HG02981 (cell line): Measurements from ENCODE around the gene SSRP1.
"Not testable (repeated sequence)": the region's sequence is repeated elsewhere in the genome, so short reads cannot be mapped to it uniquely, and the experiment has no call there.

ENCODE experiments used
- ATAC-seq: cut with Tn5 transposase; IDR thresholded peaks from one replicate; pipeline ENCODE4 v1.9.1; 2021; ENCODE audit warnings: mild to moderate bottlenecking, moderate library complexity; ENCODE audit not compliant: unreplicated experiment

SSRP1 gene

DNA sequence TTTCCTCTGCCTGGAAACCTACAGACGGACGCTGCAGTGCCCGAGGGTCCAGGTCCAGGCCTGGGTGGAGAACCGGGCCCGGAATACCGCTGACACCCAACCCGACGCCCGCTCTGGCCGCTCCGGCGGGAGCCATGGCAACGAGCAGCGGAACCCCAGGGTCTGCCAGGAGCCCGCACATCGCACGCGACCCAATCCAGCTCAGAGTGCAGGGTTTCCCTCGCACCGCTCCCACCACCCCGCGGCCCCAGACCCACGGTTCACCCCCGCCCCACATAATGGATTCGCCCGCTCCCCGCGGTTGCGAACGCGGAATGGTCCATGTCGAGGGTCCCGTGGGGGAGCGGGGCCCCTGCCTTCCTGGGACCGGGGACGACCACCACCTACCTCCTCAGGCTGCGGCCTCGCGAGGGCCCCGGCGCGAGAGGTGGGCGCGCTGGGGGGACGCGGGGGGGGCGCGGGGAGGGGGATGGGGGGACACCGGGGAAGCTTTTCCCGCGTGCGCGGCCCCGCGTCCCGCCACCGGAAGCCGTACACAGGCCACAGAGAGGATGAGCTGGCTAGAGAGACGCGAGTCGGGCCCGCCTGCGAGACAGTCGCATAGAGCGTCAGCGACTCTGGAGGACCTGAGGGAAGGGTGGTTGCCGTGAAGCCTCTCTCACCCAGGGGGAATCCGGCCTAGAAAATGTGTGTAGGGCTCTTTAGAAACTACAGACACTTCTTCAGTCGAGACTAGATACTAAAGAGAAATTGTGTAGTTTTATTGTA, at the start of gene SSRP1:
Gene SSRP1, minus strand, starts transcription at position 550 of the 768 bp plus-strand sequence. CDS start 771 bp downstream, outside the sequence.
- peak; percentile 99 for ATAC-seq

DNA sequence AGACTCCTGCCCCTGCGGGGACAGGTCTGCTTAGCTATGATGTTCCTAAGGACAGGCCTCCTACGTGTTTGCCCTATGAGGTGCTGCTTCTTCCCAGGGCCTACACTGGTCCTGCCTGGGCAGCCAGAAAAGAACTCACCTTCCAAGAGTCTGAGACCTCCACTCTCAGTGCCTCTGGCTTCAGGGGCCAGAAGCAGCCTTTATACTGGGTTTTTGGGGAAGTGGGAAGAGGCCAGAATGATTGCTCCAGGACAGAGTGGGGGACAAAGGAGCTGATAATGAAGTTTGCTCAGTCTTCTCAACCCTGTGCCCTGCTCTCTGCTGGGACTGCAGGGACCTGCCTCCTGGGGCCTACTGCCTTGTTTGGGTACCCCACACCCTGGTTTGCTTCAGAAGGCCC, 45.3 kb upstream of the SSRP1 start, which contains the start of gene PRG3:
Gene PRG3, minus strand, starts transcription at position 176 of the 400 bp plus-strand sequence. CDS start 442 bp downstream, outside the sequence.
- ATAC-seq, result no peak

DNA sequence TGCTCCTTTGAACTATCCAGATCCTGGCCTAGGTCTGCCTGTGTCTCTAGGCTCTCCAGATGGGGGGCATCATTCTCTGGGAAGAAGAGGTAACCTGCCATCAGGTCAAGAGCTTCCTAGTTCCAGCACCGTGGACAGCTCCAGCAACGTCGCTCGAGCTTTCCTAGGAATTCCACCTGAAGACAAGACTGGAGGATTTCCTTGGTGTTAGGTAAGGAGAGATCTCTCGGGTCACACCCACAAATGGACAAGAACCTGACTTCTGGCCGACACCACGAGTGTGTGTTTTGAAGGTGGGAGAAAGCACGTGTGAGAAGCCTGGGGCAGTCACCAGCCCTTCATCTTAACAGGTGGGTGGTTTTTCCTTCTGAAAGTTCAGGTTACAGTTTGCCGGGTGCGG, 44.0 kb upstream of the SSRP1 start:
- ATAC-seq, result no peak

DNA sequence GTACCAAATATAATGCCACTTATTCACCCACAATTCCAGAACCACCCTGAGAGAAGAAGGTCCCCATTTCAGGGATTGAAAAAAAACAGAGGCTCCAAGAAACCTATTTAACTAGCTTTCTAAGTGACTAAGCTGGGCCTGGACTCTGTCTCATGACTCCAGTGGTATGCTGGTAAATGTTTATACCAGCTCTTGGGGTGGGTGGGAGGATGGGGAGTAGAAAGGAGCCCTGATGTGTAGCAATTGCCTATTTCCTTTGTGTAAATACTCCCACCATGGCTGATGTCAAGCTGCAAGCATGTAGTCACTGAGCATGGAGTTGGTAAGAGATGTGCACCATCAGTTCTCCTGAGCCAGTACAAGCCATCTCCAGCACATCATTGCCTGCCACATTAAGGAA, 42.5 kb upstream of the SSRP1 start:
- ATAC-seq, result no peak

DNA sequence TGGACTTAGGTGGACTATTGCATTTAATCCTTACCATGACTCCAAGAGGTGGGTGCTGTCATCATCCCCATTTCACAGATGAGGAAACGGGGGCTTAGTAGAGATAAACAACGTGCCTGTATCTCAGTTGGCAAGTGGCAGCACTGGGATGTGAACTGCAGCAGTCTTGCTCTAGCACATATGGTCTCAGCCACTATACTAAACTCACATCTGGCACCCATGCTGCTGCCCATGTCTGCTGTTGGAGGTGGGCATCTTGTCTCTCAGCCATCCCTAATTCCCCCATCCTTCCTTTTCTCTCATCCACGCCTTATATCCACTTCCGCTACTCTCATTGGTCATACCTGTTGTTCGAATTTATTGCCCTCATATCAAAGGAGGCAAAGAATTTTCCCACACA, 41.4 kb upstream of the SSRP1 start:
- no peak for ATAC-seq

- ATAC-seq, result no peak
Measured at GRCh38 chr11:57376095-57377090, 40.7 kb upstream of the SSRP1 start.

- ATAC-seq, result no peak
Measured at GRCh38 chr11:57375490-57375889, 39.8 kb upstream of the SSRP1 start.

- no peak for ATAC-seq
Measured at GRCh38 chr11:57374966-57375365, 39.3 kb upstream of the SSRP1 start.

GRCh38 chr11:57373146-57373545, 37.5 kb upstream of the SSRP1 start:
- ATAC-seq, result no peak

DNA sequence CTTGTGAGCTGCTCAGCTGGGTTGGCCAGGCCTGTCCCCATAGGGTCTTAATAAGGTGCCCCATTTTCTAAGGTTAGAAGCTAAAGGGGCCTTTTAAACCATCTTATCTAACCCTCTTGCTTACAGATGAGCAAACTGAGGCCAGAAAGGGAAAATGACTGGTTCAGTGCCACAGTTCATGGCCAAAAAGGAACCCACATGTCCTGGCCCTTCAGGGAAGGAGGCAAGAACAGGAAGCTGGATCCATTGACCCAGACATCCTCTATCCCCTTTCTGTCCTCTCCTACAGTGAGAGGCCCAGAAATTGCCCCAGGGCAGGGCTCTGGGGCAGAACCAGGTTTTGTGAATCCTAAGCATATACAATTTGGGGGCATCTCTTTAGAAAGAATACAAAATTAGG, 35.2 kb upstream of the SSRP1 start:
- no peak for ATAC-seq

- ATAC-seq, result no peak
Measured at GRCh38 chr11:57370251-57370650, 34.6 kb upstream of the SSRP1 start.

DNA sequence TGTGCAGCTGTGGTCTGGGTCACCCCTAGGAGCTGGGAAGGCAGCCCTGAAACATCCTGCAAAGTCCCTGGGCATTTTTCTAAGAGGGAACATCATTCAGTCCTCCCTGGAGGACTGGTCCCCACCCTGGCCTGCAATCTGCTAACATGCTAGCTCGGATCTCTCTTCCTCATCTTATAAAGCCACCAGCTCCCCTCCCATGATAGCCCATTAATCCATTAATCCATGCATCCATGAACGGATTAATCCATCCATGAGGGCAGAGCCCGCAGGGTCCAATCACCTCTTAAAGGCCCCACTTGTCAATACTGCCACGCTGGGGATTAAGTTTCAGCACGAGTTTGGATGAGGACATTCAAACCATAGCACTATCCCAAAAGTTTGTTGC, 33.1 kb upstream of the SSRP1 start:
- ATAC-seq, result no peak

- ATAC-seq, result no peak
Measured at GRCh38 chr11:57368106-57368844, 32.6 kb upstream of the SSRP1 start.

GRCh38 chr11:57364851-57365660, 29.4 kb upstream of the SSRP1 start:
- ATAC-seq, result no peak

DNA sequence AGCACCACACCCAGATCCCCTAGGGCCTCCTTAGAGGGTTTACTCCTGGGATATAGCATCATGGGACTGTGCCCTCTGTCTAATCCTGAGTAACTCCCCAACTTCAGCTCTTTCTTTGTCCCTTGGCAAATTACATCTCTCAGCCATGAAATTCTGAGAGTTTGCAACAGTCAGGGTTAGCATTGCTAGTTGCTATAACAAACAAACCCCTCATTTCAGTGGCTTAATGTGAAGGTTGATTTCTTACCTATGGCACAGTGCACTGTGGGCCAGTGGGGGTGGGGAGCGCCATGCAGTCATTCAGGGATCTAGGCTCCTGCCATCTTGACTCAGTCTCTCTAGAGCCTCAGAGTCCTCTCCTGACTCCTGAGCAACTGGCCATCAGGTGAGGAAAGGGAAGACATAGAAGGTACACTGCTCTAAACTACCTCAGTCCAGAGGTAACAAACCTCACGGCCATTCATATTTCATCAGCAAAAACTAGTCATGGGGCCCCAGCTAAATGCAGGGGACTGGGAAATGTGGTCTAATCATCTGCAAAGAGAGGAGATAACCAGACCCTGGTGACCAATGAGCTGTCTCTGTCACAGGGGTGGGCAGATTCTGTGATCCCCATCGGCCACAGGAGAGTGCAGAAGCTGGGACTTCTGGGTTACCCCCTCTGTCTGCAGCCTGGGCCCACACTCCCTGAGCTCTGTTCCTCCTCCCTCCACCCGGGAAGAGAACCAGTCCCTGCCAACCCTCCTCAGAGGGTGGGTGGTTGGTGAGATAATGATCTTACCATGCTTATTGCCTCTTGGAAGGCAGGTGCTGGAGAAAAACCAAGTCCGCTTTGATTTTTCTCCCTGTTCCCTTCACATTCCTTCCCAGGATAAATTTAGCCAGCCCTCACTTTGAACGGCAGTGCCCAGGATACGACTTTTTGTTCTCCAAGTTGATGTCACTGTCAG, 27.7 kb upstream of the SSRP1 start:
- ATAC-seq, result no peak

DNA sequence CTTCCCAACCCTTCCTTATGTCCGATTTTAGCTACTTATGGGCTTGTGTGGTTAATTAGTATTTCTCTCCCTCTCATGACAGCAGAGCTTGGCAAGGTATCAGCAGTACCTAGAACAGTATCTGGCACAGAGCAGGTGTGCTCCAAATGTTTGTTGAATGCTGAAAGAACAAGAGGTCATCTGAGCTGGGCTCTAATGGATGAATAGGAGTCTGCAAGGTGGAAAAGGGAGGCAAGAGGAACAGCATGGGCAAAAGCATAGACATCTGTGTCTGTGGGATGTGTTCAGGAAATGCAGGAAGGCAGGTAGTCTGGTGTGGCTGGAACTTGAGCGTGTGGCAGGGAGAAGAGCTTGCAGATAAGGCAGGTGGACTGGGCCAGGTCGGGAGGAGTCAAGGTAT, 26.2 kb upstream of the SSRP1 start:
- ATAC-seq, result no peak

DNA sequence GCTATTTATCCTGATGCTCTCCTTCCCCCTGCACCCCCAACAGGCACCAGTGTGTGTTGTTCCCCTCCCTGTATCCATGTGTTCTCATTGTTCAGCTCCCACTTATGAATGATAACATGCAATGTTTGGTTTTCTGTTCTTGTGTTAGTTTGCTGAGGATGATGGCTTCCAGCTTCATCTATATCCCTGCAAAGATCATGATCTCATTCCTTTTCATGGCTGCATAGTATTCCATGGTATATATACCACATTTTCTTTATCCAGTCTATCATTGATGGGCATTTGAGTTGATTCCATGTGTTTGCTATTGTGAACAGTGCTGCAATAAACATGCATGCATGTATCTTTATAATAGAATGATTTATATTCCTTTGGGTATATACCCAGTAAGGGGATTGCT, 25.7 kb upstream of the SSRP1 start:
- not testable (repeated sequence) for ATAC-seq

GRCh38 chr11:57360991-57361390, 25.3 kb upstream of the SSRP1 start:
- no peak for ATAC-seq
